ENCODE results near the gene DNAAF8. TPM values are rescaled to one million over a fixed set of nuclear protein-coding genes. Genes with fewer than 3 reads are reported as not detected.

DNAAF8 gene
- total and polyA plus RNA-seq, 4 donors: 0.24 to 0.49 TPM; not detected in 2

DNA sequence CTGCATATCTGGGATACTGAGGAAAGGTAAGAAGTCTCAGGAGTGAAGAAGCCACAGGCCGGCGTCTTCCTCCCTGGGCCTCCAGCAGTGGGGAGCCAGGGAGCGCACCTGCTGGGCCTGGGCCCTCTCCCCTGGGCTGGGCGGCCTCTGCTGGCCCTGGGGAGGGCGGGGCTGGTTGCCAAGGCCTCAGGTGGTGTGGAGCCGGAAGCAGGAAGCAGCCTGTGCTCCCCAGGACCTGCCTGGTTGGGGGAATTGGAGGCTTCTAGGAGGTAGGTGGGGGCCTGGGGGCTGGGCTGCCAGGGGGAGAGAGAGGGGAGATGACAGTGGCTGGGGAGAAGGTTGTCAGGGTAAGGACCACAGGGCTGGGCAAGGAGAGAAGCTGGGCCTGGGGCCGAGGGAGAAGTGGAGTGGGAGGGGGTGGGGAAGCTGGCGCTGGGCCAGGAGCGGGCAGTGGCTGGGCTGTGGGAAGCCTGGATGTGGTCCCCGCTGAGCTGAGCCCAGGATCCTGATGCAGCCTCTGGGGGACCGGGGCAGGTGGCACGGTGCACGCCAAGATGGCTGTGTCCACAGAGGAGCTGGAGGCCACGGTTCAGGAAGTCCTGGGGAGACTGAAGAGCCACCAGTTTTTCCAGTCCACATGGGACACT lies 61.0 kb downstream of the DNAAF8 start, which contains the start of gene SMIM22:
Gene SMIM22, plus strand, starts transcription at position 189 of the 647 bp plus-strand sequence. Its CDS starts 366 bp downstream, at position 555.
- peaks cover 1% of the 10 kb centered on the region for H3K9me3 ChIP-seq (ENCODE audit: control insufficient read depth, low read length)
- ATAC-seq (ENCODE audit: low FRiP score) (no peak), DNase-seq (no peak)
- no peaks in the 10 kb centered on the region for H3K36me3 ChIP-seq (ENCODE audit: control insufficient read depth in 1 of 2, insufficient read depth in 2 of 2, low read length in 1 of 2)
- H3K27ac ChIP-seq (ENCODE audit: low read depth in 1 of 2, low read length in 2 of 2): no peak within 1 kb of the TSS
- no peaks in the 10 kb centered on the region for H3K27me3 ChIP-seq (ENCODE audit: control insufficient read depth in 1 of 2, insufficient read depth in 2 of 2, low read length in 1 of 2)
- intact Hi-C loops (cut with DNase I): no loop called here
- H3K4me1 ChIP-seq (ENCODE audit: control insufficient read depth in 1 of 2, insufficient read depth in 2 of 2, low read length in 2 of 2): no peaks in the 10 kb centered on the region
- H3K4me3 ChIP-seq (ENCODE audit: low read length in 2 of 2): no peak within 1 kb of the TSS
- 63% methylated on average over 14 of the region's 14 CpGs for WGBS, 2 donors

DNA sequence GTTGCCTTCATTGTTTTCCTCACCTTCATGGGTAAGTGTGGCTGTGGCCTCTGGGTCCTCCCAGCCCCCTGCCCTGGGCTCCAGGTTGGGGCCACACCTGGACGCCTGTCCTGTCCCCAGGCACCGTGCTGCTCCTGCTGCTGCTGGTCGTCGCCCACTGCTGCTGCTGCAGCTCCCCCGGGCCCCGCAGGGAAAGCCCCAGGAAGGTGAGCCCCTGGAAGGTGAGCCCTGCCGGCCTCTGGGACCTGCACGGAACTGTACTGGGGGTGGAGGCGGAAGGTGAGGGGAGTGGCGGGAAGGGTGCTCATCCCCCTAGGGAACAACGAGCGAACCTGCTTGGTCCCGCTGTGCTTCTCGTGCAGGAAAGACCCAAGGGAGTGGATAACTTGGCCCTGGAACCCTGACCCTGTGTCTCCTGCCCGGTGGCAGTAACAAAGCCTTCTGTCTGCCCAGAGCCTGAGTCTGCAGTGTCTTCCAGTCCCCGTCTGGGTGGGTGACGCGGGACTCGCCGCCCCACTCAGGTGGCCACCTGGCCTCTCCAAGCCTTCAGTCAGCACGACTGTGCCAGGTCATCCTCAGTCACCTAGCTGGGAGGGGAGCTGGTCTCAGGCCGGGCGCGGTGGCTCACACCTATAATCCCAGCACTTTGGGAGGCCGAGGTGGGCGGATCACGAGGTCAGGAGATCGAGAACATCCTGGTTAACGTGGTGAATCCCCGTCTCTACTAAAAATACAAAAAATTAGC lies 61.7 kb downstream of the DNAAF8 start:
- peaks cover 1% of the 10 kb centered on the region for H3K9me3 ChIP-seq (ENCODE audit: control insufficient read depth, low read length)
- H3K36me3 ChIP-seq (ENCODE audit: control insufficient read depth in 1 of 2, insufficient read depth in 2 of 2, low read length in 1 of 2): no peaks in the 10 kb centered on the region
- ATAC-seq (ENCODE audit: low FRiP score): no peak
- DNase-seq: no peak
- no peak overlapping the region for H3K27ac ChIP-seq (ENCODE audit: low read depth in 1 of 2, low read length in 2 of 2)
- H3K4me3 ChIP-seq (ENCODE audit: low read length in 2 of 2): no peak overlapping the region
- no peaks in the 10 kb centered on the region for H3K4me1 ChIP-seq (ENCODE audit: control insufficient read depth in 1 of 2, insufficient read depth in 2 of 2, low read length in 2 of 2)
- H3K27me3 ChIP-seq (ENCODE audit: control insufficient read depth in 1 of 2, insufficient read depth in 2 of 2, low read length in 1 of 2): no peaks in the 10 kb centered on the region
- intact Hi-C loops (cut with DNase I): no loop called here
- 91 to 92% methylated on average over 30 of the region's 30 CpGs for WGBS, 2 donors

GRCh38 chr16:4796982-4797804 lies 62.9 kb downstream of the DNAAF8 start:
- WGBS, 2 donors: 86 to 90% methylated on average over 21 of the region's 21 CpGs
- no peak for DNase-seq
- no peak for ATAC-seq (ENCODE audit: low FRiP score)
- H3K4me3 ChIP-seq (ENCODE audit: low read length in 2 of 2): no peak overlapping the region
- H3K9me3 ChIP-seq (ENCODE audit: control insufficient read depth, low read length): no peaks in the 10 kb centered on the region
- H3K36me3 ChIP-seq (ENCODE audit: control insufficient read depth in 1 of 2, insufficient read depth in 2 of 2, low read length in 1 of 2): no peaks in the 10 kb centered on the region
- H3K27ac ChIP-seq (ENCODE audit: low read depth in 1 of 2, low read length in 2 of 2): no peak overlapping the region
- intact Hi-C loops (cut with DNase I): no loop called here
- no peaks in the 10 kb centered on the region for H3K4me1 ChIP-seq (ENCODE audit: control insufficient read depth in 1 of 2, insufficient read depth in 2 of 2, low read length in 2 of 2)
- no peaks in the 10 kb centered on the region for H3K27me3 ChIP-seq (ENCODE audit: control insufficient read depth in 1 of 2, insufficient read depth in 2 of 2, low read length in 1 of 2)

DNA sequence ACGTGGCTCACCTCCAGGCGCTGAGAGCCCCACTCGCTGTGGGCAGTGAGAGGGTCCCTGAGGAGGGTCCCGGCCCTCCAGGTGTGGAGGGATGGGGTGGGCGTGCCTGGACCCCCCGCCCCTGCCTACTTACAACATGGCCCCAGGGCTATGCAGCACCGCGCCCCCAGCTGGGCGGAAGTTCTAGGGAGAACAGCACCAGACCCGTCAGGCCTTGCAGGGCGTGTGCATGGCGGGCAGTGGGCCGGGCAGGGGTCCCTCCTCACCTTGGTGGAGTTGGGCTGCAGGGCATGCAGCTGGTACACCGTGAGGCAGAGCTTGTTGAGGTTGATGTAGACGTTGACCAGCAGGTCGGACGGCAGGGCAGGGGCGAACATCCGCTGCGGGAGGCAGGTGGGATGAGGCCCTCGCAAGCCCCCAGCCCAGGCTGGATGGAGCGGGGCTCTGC lies 63.5 kb downstream of the DNAAF8 start:
- WGBS, 2 donors: 93% methylated on average over 22 of the region's 22 CpGs
- Histone ChIP-seq H3K4me3 (ENCODE audit: low read length in 2 of 2) (no peak overlapping the region), H3K27me3 (ENCODE audit: control insufficient read depth in 1 of 2, insufficient read depth in 2 of 2, low read length in 1 of 2) (no peaks in the 10 kb centered on the region), H3K36me3 (ENCODE audit: control insufficient read depth in 1 of 2, insufficient read depth in 2 of 2, low read length in 1 of 2) (no peaks in the 10 kb centered on the region), H3K9me3 (ENCODE audit: control insufficient read depth, low read length) (no peaks in the 10 kb centered on the region), H3K27ac (ENCODE audit: low read depth in 1 of 2, low read length in 2 of 2) (no peak overlapping the region), H3K4me1 (ENCODE audit: control insufficient read depth in 1 of 2, insufficient read depth in 2 of 2, low read length in 2 of 2) (no peaks in the 10 kb centered on the region)
- no peak for ATAC-seq (ENCODE audit: low FRiP score)
- intact Hi-C loops (cut with DNase I): no loop called here
- DNase-seq: no peak

- DNase-seq: no peak
- Histone ChIP-seq H3K4me3 (ENCODE audit: low read length in 2 of 2) (no peak overlapping the region), H3K36me3 (ENCODE audit: control insufficient read depth in 1 of 2, insufficient read depth in 2 of 2, low read length in 1 of 2) (no peaks in the 10 kb centered on the region), H3K27ac (ENCODE audit: low read depth in 1 of 2, low read length in 2 of 2) (no peak overlapping the region), H3K4me1 (ENCODE audit: control insufficient read depth in 1 of 2, insufficient read depth in 2 of 2, low read length in 2 of 2) (no peaks in the 10 kb centered on the region), H3K27me3 (ENCODE audit: control insufficient read depth in 1 of 2, insufficient read depth in 2 of 2, low read length in 1 of 2) (no peaks in the 10 kb centered on the region), H3K9me3 (ENCODE audit: control insufficient read depth, low read length) (no peaks in the 10 kb centered on the region)
- intact Hi-C loops (cut with DNase I): no loop called here
- ATAC-seq (ENCODE audit: low FRiP score): no peak
- WGBS, 2 donors: 94% methylated on average over 13 to 16 of the region's 16 CpGs
These were observed 64.1 kb downstream of the DNAAF8 start for GRCh38 chr16:4798456-4798855.

Other genes with a start within 250 kb of the DNAAF8 start
- gene CDIP1, start 195.8 kb upstream of the DNAAF8 start, total RNA-seq: 10 to 100 TPM; 23.6 to 34.7 TPM
- 10 to 100 TPM; 12.5 to 18.4 TPM for gene CDIP1, start 195.8 kb upstream of the DNAAF8 start, polyA plus RNA-seq
- gene C16orf96, start 178.2 kb upstream of the DNAAF8 start, total RNA-seq: under 1 TPM; 0.13 to 0.24 TPM
- gene C16orf96, start 178.2 kb upstream of the DNAAF8 start, polyA plus RNA-seq: not detected
- 10 to 100 TPM; 20.4 to 21.2 TPM for gene UBALD1, start 119.6 kb upstream of the DNAAF8 start, total RNA-seq
- 10 to 100 TPM; 11.1 to 32.3 TPM for gene UBALD1, start 119.6 kb upstream of the DNAAF8 start, polyA plus RNA-seq
- gene MGRN1, start 109.7 kb upstream of the DNAAF8 start, total RNA-seq: 10 to 100 TPM; 64.3 to 77.7 TPM
- gene MGRN1, start 109.7 kb upstream of the DNAAF8 start, polyA plus RNA-seq: 10 to 100 TPM; 15.4 to 21.5 TPM
- gene NUDT16L1, start 41.0 kb upstream of the DNAAF8 start, total RNA-seq: 10 to 100 TPM; 11.1 to 16.2 TPM
- gene NUDT16L1, start 41.0 kb upstream of the DNAAF8 start, polyA plus RNA-seq: 10 to 100 TPM; 25.2 to 28.3 TPM
- gene ANKS3, start 266 bp upstream of the DNAAF8 start, total RNA-seq: 10 to 100 TPM; 21.7 to 36.7 TPM
- 10 to 100 TPM in 1 of 2 donors, 1 to 10 TPM in 1; 6.3 to 79.5 TPM for gene ANKS3, start 266 bp upstream of the DNAAF8 start, polyA plus RNA-seq
- gene ZNF500, start 32.6 kb downstream of the DNAAF8 start, total RNA-seq: 10 to 100 TPM; 13.0 to 17.0 TPM
- gene ZNF500, start 32.6 kb downstream of the DNAAF8 start, polyA plus RNA-seq: 10 to 100 TPM in 1 of 2 donors, 1 to 10 TPM in 1; 1.9 to 13.0 TPM
- not detected for gene SEPTIN12, start 53.8 kb downstream of the DNAAF8 start, total RNA-seq
- gene SEPTIN12, start 53.8 kb downstream of the DNAAF8 start, polyA plus RNA-seq: not detected
- gene SMIM22, start 60.8 kb downstream of the DNAAF8 start, total RNA-seq: not detected
- 10 to 100 TPM in 1 of 2 donors, under 1 TPM in 1; 0.51 to 97.9 TPM for gene SMIM22, start 60.8 kb downstream of the DNAAF8 start, polyA plus RNA-seq
- 10 to 100 TPM; 11.4 to 14.8 TPM for gene ROGDI, start 68.1 kb downstream of the DNAAF8 start, total RNA-seq
- gene ROGDI, start 68.1 kb downstream of the DNAAF8 start, polyA plus RNA-seq: 10 to 100 TPM; 23.8 to 42.9 TPM
- gene GLYR1, start 112.8 kb downstream of the DNAAF8 start, total RNA-seq: 10 to 100 TPM; 70.2 to 73.2 TPM
- gene GLYR1, start 112.8 kb downstream of the DNAAF8 start, polyA plus RNA-seq: 10 to 100 TPM; 33.3 to 47.7 TPM
- gene UBN1, start 112.9 kb downstream of the DNAAF8 start, total RNA-seq: 10 to 100 TPM; 23.0 to 33.2 TPM
- 1 to 10 TPM; 7.8 to 8.1 TPM for gene UBN1, start 112.9 kb downstream of the DNAAF8 start, polyA plus RNA-seq
- gene PPL, start 202.6 kb downstream of the DNAAF8 start, total RNA-seq: 10 to 100 TPM; 11.9 to 22.9 TPM
- 10 to 100 TPM in 1 of 2 donors, 1 to 10 TPM in 1; 5.9 to 23.9 TPM for gene PPL, start 202.6 kb downstream of the DNAAF8 start, polyA plus RNA-seq
- under 1 TPM; 0.29 to 0.90 TPM for gene SEC14L5, start 223.8 kb downstream of the DNAAF8 start, total RNA-seq
- under 1 TPM in 1 of 2 donors, not detected in 1; 0.26 TPM for gene SEC14L5, start 223.8 kb downstream of the DNAAF8 start, polyA plus RNA-seq